Measurements from ENCODE around the gene TAS1R1. TPM values are rescaled to one million over a fixed set of nuclear protein-coding genes. Genes with fewer than 3 reads are reported as not detected.

TAS1R1 gene
- total RNA-seq, 3 donors from 2014 or later (not counting 1 experiment from before 2014, with no cell fraction given), result not detected

GRCh38 chr1:6627031-6627430 lies 71.9 kb downstream of the TAS1R1 start:
- intact Hi-C loops (cut with micrococcal nuclease), result no loop called here
- no peak for DNase-seq
- no peak for ATAC-seq
- TF ChIP-seq CTCF (IDR thresholded peaks at IDR 0.05), result no peak
- Mint-ChIP-seq H3K27ac (peak overlapping the region in 1 of 2 donors; percentile 24), H3K9me3 (no peaks in the 10 kb centered on the region), H3K27me3 (ENCODE audit: low read depth in 2 of 2) (no peaks in the 10 kb centered on the region), H3K4me1 (peaks cover 31 to 33% of the 10 kb centered on the region in 2 donors), H3K4me3 (peak overlapping the region; percentile 84), H3K36me3 (no peaks in the 10 kb centered on the region)
- peaks cover 24% of the 10 kb centered on the region for H3K36me3 ChIP-seq (ENCODE audit: control insufficient read depth, insufficient read depth, low read length)
- no peak overlapping the region for H3K4me3 ChIP-seq (ENCODE audit: low read length)
- peaks cover 23% of the 10 kb centered on the region for H3K4me1 ChIP-seq (ENCODE audit: control insufficient read depth, insufficient read depth, low read length)
- 87% methylated on average over 9 of the region's 9 CpGs for WGBS (ENCODE audit: insufficient coverage)
- no peak overlapping the region for H3K27ac ChIP-seq (ENCODE audit: low read length)
- H3K9me3 ChIP-seq (ENCODE audit: control insufficient read depth, insufficient read depth, low read length), result no peaks in the 10 kb centered on the region
- no peaks in the 10 kb centered on the region for H3K27me3 ChIP-seq (ENCODE audit: control insufficient read depth, insufficient read depth, low read length)

GRCh38 chr1:6627841-6628545 lies 72.9 kb downstream of the TAS1R1 start:
- intact Hi-C loops (cut with micrococcal nuclease), result no loop called here
- H3K27me3 Mint-ChIP-seq (ENCODE audit: low read depth in 2 of 2), result no peaks in the 10 kb centered on the region
- H3K4me3 ChIP-seq (ENCODE audit: low read length), result no peak overlapping the region
- H3K27ac ChIP-seq (ENCODE audit: low read length), result no peak overlapping the region
- no peak for TF ChIP-seq CTCF (IDR thresholded peaks at IDR 0.05)
- ATAC-seq, result no peak
- 96% methylated on average over 21 of the region's 21 CpGs for WGBS (ENCODE audit: insufficient coverage)
- peaks cover 33% of the 10 kb centered on the region for H3K36me3 ChIP-seq (ENCODE audit: control insufficient read depth, insufficient read depth, low read length)
- DNase-seq, result no peak
- H3K9me3 Mint-ChIP-seq, result no peaks in the 10 kb centered on the region
- peaks cover 23% of the 10 kb centered on the region for H3K4me1 ChIP-seq (ENCODE audit: control insufficient read depth, insufficient read depth, low read length)
- H3K27me3 ChIP-seq (ENCODE audit: control insufficient read depth, insufficient read depth, low read length), result no peaks in the 10 kb centered on the region
- H3K9me3 ChIP-seq (ENCODE audit: control insufficient read depth, insufficient read depth, low read length), result no peaks in the 10 kb centered on the region
- H3K27ac Mint-ChIP-seq, result peak overlapping the region in 1 of 2 donors; percentile 11
- peak overlapping the region; percentile 51 for H3K4me3 Mint-ChIP-seq
- peaks cover 31 to 33% of the 10 kb centered on the region in 2 donors for H3K4me1 Mint-ChIP-seq
- no peaks in the 10 kb centered on the region for H3K36me3 Mint-ChIP-seq

- intact Hi-C loops (cut with micrococcal nuclease), result no loop called here
- H3K27me3 Mint-ChIP-seq (ENCODE audit: low read depth in 2 of 2), result no peaks in the 10 kb centered on the region
Measured at GRCh38 chr1:6628971-6629479, 73.9 kb downstream of the TAS1R1 start.

More at GRCh38 chr1:6628971-6629479, 73.9 kb downstream of the TAS1R1 start:
- WGBS (ENCODE audit: insufficient coverage), result 91% methylated on average over 12 of the region's 12 CpGs
- no peaks in the 10 kb centered on the region for H3K27me3 ChIP-seq (ENCODE audit: control insufficient read depth, insufficient read depth, low read length)
- TF ChIP-seq CTCF (IDR thresholded peaks at IDR 0.05), result no peak
- DNase-seq, result no peak
- Mint-ChIP-seq H3K4me1 (peaks cover 31 to 33% of the 10 kb centered on the region in 2 donors), H3K9me3 (no peaks in the 10 kb centered on the region), H3K36me3 (no peaks in the 10 kb centered on the region), H3K27ac (peak overlapping the region in 1 of 2 donors; percentile 57), H3K4me3 (no peak overlapping the region)
- H3K4me3 ChIP-seq (ENCODE audit: low read length), result no peak overlapping the region
- H3K4me1 ChIP-seq (ENCODE audit: control insufficient read depth, insufficient read depth, low read length), result peaks cover 23% of the 10 kb centered on the region
- H3K27ac ChIP-seq (ENCODE audit: low read length), result no peak overlapping the region
- no peaks in the 10 kb centered on the region for H3K9me3 ChIP-seq (ENCODE audit: control insufficient read depth, insufficient read depth, low read length)
- ATAC-seq, result no peak
- peaks cover 38% of the 10 kb centered on the region for H3K36me3 ChIP-seq (ENCODE audit: control insufficient read depth, insufficient read depth, low read length)

Other genes starting within 250 kb of the TAS1R1 start
- gene ACOT7, start 161.5 kb upstream of the TAS1R1 start, total RNA-seq, result 10 to 100 TPM; 11.5 to 16.9 (median 15.4) TPM
- gene HES2, start 135.4 kb upstream of the TAS1R1 start, total RNA-seq, result not detected
- 1 to 10 TPM; 1.1 to 2.0 (median 1.7) TPM for gene ESPN, start 130.5 kb upstream of the TAS1R1 start, total RNA-seq
- gene TNFRSF25, start 89.1 kb upstream of the TAS1R1 start, total RNA-seq, result 10 to 100 TPM; 14.5 to 41.5 (median 19.9) TPM
- gene PLEKHG5, start 63.6 kb upstream of the TAS1R1 start, total RNA-seq, result 1 to 10 TPM in 1 of 3 donors, under 1 TPM in 2; 0.16 to 1.1 (median 0.54) TPM
- 10 to 100 TPM; 40.7 to 53.3 (median 52.0) TPM for gene NOL9, start 794 bp upstream of the TAS1R1 start, total RNA-seq
- gene ZBTB48, start 24.7 kb downstream of the TAS1R1 start, total RNA-seq, result 10 to 100 TPM; 45.6 to 56.4 (median 54.0) TPM
- 10 to 100 TPM; 23.5 to 37.8 (median 28.9) TPM for gene KLHL21, start 47.6 kb downstream of the TAS1R1 start, total RNA-seq
- 10 to 100 TPM in 2 of 3 donors, 1 to 10 TPM in 1; 7.3 to 14.2 (median 10.9) TPM for gene PHF13, start 58.4 kb downstream of the TAS1R1 start, total RNA-seq
- gene THAP3, start 69.6 kb downstream of the TAS1R1 start, total RNA-seq, result 10 to 100 TPM; 11.7 to 23.4 (median 23.1) TPM
- gene DNAJC11, start 146.5 kb downstream of the TAS1R1 start, total RNA-seq, result 10 to 100 TPM; 28.7 to 40.1 (median 36.2) TPM
- 10 to 100 TPM; 40.6 to 53.3 (median 44.9) TPM for gene CAMTA1, start 230.1 kb downstream of the TAS1R1 start, total RNA-seq